WERI-Rb-1 (cell line): ENCODE measurements around the gene TNFSF12.

ENCODE experiments used
- DNase-seq: peaks from one replicate; pipeline ENCODE4 v3.0.0-alpha.2; 2020
- H3K27ac ChIP-seq: fragments of 250-450 bp; sonication (Bioruptor Pico); 2 replicates; pipeline ENCODE4 v1.5.1; 2020; ENCODE audit warnings: mild to moderate bottlenecking, moderate library complexity
- H3K27me3 ChIP-seq: fragments of 250-450 bp; sonication (Bioruptor Pico); 2 replicates; pipeline ENCODE4 v1.5.1; 2021; ENCODE audit warnings: mild to moderate bottlenecking, low read depth, moderate library complexity; ENCODE audit not compliant: insufficient read depth, severe bottlenecking
- H3K36me3 ChIP-seq: fragments of 250-450 bp; sonication (Bioruptor Pico); 2 replicates; pipeline ENCODE4 v1.5.1; 2020; ENCODE audit warnings: mild to moderate bottlenecking, moderate library complexity
- H3K4me3 ChIP-seq: 2 replicates; pipeline ENCODE4 v1.5.1; 2011; ENCODE audit warnings: low read depth, mild to moderate bottlenecking, control low read depth, low read length
- H3K9me3 ChIP-seq: fragments of 250-450 bp; sonication (Bioruptor Pico); 2 replicates; pipeline ENCODE4 v1.5.1; 2021; ENCODE audit warnings: mild to moderate bottlenecking, moderate library complexity; ENCODE audit not compliant: severe bottlenecking
- TF ChIP-seq, protein P1 (sequence below): IDR thresholded peaks from 2 replicates; pipeline ENCODE4 v1.5.1; 2011; ENCODE audit warnings: low read depth, mild to moderate bottlenecking, control low read depth, inconsistent platforms, low read length

TNFSF12 gene

DNA sequence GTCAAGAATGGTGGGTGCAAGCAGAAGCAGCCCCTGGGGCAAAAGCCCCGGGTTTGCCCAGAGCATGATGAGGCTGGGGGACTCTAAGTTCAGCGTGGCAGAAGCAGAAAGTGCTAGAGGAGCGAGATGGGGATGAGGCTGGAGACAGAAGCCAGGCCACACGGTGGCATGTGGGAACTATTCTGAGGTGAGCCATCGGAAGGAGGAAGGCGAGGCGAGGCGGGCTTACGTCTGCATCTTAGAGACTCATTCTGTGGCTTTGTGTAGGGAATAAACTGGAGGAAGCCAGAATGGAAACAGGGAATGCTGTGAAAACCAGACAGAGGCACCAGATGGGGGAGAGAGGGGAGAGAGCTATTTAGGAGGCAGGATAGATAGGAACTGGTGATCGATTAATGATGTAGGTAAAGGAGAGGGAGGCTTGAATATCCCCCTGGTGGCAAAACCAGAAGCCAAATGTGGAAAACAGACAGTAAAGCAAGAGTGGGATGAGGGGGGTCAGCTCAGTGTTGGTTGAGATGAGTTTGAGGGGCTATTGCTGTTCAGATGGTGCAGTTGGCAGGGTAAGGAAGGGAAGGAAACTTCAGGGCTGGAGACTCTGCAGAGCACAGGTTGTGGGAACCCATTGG, 6.6 kb downstream of the TNFSF12 start:
- DNase-seq, result no peak
- H3K36me3 ChIP-seq, result no peaks in the 10 kb centered on the region
- no peaks in the 10 kb centered on the region for H3K9me3 ChIP-seq
- no peak overlapping the region for H3K4me3 ChIP-seq
- no peaks in the 10 kb centered on the region for H3K27me3 ChIP-seq
- H3K27ac ChIP-seq, result no peak overlapping the region
- TF ChIP-seq, protein P1, sequence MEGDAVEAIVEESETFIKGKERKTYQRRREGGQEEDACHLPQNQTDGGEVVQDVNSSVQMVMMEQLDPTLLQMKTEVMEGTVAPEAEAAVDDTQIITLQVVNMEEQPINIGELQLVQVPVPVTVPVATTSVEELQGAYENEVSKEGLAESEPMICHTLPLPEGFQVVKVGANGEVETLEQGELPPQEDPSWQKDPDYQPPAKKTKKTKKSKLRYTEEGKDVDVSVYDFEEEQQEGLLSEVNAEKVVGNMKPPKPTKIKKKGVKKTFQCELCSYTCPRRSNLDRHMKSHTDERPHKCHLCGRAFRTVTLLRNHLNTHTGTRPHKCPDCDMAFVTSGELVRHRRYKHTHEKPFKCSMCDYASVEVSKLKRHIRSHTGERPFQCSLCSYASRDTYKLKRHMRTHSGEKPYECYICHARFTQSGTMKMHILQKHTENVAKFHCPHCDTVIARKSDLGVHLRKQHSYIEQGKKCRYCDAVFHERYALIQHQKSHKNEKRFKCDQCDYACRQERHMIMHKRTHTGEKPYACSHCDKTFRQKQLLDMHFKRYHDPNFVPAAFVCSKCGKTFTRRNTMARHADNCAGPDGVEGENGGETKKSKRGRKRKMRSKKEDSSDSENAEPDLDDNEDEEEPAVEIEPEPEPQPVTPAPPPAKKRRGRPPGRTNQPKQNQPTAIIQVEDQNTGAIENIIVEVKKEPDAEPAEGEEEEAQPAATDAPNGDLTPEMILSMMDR, result peak; percentile 33; the same call in 1 of the 2 replicates

DNA sequence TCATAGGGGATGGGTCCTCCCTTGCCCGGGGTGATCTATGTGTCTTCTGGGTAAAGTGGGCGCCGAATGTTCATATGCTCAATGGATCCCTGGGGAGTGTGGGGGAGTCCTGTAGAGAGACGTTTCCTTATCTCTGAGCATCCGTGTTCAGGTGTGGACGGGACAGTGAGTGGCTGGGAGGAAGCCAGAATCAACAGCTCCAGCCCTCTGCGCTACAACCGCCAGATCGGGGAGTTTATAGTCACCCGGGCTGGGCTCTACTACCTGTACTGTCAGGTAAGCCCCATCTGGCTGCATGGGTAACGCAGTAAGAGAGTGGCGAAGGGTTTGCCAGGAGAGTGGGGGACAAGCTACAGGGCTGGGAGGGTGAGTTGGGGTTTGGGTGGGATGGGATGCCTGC, 7.8 kb downstream of the TNFSF12 start:
- DNase-seq, result no peak
- H3K36me3 ChIP-seq, result 0 out of 2 replicates have a peak, but pooled peaks cover 4% of the 10 kb centered on the region
- H3K4me3 ChIP-seq, result no peak overlapping the region
- TF ChIP-seq, protein P1, result no peak
- no peak overlapping the region for H3K27ac ChIP-seq
- H3K27me3 ChIP-seq, result no peaks in the 10 kb centered on the region
- no peaks in the 10 kb centered on the region for H3K9me3 ChIP-seq

DNA sequence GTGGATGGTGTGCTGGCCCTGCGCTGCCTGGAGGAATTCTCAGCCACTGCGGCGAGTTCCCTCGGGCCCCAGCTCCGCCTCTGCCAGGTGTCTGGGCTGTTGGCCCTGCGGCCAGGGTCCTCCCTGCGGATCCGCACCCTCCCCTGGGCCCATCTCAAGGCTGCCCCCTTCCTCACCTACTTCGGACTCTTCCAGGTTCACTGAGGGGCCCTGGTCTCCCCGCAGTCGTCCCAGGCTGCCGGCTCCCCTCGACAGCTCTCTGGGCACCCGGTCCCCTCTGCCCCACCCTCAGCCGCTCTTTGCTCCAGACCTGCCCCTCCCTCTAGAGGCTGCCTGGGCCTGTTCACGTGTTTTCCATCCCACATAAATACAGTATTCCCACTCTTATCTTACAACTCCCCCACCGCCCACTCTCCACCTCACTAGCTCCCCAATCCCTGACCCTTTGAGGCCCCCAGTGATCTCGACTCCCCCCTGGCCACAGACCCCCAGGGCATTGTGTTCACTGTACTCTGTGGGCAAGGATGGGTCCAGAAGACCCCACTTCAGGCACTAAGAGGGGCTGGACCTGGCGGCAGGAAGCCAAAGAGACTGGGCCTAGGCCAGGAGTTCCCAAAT, 8.4 kb downstream of the TNFSF12 start:
- no peaks in the 10 kb centered on the region for H3K9me3 ChIP-seq
- H3K36me3 ChIP-seq, result peaks cover 6% of the 10 kb centered on the region; the same call in 1 of the 2 replicates
- no peak for DNase-seq
- TF ChIP-seq, protein P1, result no peak
- no peaks in the 10 kb centered on the region for H3K27me3 ChIP-seq
- H3K27ac ChIP-seq, result no peak overlapping the region
- no peak overlapping the region for H3K4me3 ChIP-seq

DNA sequence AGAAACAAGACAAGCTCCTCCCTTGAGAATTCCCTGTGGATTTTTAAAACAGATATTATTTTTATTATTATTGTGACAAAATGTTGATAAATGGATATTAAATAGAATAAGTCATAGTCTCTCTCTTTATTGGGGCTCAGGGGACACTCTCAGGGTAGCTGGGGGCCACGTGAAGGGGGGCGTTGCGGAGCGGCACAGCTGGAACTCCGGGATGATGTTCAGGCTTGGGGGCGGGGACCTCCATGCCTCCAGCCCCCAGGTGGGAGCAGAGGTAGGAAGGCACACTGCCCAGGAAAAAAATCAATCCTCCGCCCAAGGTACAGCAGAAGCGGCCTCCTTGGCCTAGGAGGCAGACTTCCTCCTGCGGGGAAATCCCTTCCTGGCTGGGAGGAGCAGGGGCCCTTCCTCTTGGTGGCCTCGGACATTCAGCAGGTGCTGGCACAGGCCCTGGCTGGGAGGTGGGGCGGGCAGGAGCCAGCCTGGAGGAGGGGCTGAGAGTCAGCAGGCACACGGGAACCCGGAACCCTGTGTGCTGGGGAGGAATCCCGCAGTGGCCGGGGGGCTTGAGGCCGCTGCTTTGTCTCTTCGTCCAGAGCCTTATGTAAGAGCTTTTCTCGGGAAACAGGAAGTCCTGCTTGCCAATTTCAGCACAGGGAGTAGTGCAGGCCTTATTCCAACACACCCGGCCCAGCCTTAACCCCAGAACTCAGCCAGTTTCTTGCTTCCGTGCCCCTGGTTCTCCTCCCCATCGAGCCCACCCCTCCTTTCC, 9.1 kb downstream of the TNFSF12 start:
- H3K27ac ChIP-seq, result no peak overlapping the region
- H3K36me3 ChIP-seq, result peaks cover 9% of the 10 kb centered on the region
- H3K4me3 ChIP-seq, result no peak overlapping the region

DNA sequence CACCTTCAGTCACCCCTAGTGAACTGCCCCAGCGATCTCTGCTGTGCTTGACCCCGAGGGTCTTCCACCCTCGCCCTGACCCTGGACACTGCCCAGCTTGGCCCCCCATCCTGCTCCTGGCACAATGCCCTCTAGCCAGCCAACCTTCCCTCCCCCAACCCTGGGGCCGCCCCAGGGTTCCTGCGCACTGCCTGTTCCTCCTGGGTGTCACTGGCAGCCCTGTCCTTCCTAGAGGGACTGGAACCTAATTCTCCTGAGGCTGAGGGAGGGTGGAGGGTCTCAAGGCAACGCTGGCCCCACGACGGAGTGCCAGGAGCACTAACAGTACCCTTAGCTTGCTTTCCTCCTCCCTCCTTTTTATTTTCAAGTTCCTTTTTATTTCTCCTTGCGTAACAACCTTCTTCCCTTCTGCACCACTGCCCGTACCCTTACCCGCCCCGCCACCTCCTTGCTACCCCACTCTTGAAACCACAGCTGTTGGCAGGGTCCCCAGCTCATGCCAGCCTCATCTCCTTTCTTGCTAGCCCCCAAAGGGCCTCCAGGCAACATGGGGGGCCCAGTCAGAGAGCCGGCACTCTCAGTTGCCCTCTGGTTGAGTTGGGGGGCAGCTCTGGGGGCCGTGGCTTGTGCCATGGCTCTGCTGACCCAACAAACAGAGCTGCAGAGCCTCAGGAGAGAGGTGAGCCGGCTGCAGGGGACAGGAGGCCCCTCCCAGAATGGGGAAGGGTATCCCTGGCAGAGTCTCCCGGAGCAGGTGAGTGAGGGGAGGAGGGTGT, 9.9 kb downstream of the TNFSF12 start, which contains the start of gene TNFSF13:
TNFSF13 (plus strand) TSS at position 207 of the 776 bp plus-strand sequence; CDS start at position 497, 290 bp downstream.
- DNase-seq, result no peak
- Histone ChIP-seq H3K27me3 (no peaks in the 10 kb centered on the region), H3K9me3 (no peaks in the 10 kb centered on the region), H3K36me3 (peaks cover 15% of the 10 kb centered on the region), H3K27ac (no peak within 1 kb of the TSS), H3K4me3 (no peak within 1 kb of the TSS)
- TF ChIP-seq, protein P1, result no peak

More for the DNA sequence above, 9.1 kb downstream of the TNFSF12 start:
- peak; percentile 30 for DNase-seq
- H3K27me3 ChIP-seq, result no peaks in the 10 kb centered on the region
- TF ChIP-seq, protein P1, result no peak
- H3K9me3 ChIP-seq, result no peaks in the 10 kb centered on the region
